Activated T-helper 9 cell treated with anti-CD3 and anti-CD28 coated beads, Interleukin-2, amount 50 U/mL, for 16 hours (primary cell): ENCODE results near the gene ARL11.
"Not testable (repeated sequence)": the region's sequence is repeated elsewhere in the genome, so short reads cannot be mapped to it uniquely, and the experiment has no call there.

Source experiments
- DNase-seq: peaks from one replicate; pipeline ENCODE4 v3.0.0-alpha.2; 2020; ENCODE audit warnings: low read depth

Gene ARL11

DNA sequence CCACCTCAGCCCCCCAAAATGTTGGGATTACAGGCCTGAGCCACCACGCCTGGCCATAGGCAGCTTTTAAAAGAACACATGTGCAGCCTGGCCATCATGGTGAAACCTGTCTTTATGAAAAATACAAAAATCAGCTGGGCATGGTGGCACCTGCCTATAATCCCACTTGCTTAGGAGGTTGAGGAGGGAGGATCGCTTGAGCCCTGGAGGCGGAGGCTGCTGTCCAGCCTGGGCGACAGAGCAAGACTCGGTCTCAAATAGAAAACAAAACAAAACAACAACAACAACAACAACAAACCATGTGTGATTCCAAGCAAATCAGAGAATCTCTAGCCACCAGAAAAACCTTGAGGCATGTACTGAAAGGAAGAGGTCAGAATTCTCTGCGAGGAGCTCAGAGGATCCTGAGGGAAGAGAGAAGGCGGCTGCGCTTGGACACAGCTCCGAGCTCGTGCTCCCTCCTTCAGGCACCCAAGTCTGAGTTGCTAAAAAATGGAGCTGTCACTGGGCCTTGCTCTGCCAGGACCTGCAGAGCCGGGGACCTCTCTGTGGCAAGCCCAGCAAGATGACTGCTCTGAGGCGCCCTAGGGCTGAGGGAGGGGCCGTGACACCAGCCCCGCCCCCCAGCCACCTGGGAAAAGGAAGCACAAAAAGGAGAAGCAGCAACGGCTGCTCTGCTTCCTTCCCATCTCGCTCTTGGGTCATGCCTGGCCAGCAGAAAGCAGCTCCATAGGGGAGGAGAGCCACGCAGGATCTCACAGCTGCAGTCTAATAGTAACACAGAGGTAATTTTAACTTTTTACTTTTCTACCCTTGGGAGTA lies at the start of gene ARL11:
TSS of gene ARL11 (plus strand) at position 677 of the 822 bp plus-strand sequence. CDS start 1,941 bp downstream, outside the sequence.
- DNase-seq, result peak; percentile 16

DNA sequence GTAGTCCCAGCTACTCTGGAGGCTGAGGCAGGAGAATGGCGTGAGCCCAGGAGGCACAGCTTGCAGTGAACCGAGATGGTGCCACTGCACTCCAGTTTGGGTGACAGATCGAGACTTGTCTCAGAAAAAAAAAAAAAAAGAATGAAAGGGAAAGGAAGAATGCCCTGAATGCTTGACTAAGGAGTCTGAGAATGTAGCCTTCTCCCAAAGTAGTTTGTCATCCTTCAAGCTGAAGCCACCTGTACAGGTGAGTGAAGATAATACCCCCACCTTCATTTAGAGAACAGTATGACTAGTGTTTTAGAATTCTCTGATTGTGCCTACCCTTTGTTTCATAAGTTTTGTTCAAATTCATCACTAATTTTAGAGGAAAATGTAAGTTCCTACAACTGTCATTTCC lies 48.8 kb upstream of the ARL11 start:
- no peak for DNase-seq

DNA sequence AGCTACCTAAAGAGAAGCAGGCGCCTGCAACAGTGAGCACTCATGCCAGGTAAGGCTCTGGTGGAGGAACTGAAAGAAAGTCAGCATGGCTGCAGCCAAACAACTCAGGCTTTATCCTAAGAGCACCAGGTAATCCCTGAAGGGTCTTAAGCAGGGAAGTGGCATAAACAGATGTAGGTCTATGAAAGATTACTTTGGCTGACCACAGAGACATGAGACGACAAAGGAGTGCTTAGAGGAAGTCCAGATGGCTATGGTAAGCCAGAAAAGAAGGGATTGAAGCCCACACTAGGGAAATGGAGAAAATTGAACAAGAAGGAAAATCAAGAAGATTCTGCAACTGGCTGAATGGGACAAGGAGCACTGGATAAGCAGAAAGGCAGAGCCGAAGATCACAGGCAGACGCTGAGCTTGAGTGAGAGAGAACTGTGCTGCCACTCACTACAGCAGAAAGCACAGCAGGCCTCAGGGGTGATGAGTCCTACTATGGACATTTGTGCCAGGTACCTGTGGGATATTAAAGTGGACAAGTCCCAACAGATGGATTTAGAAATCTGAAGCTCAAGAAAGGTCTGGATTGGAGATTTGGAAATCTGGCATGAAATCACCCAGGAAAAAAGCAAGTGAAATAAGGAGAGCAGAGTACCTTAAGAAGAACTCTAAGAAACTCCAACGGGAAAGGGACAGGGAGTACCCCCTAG lies 47.2 kb upstream of the ARL11 start:
- DNase-seq, result no peak

DNA sequence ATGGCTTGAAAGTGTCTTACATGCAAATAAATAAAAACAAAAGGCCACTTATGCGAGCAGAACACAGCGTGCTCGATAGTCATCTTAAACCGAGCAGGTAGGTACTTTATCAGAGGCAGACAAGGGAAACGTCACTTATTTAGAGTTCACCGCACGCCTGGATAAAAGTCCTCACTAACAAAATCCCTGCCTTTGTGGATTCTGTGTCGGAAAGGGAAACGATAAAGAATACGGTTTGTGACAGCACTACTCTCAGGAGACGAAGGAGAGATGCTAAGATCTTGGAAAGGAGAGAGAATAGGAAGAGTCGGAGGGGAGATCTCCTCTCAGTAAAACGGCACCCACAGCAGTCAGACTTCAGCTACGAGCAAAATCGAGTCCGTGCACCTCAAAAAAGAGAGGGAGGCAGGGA lies 43.5 kb upstream of the ARL11 start:
- no peak for DNase-seq

DNA sequence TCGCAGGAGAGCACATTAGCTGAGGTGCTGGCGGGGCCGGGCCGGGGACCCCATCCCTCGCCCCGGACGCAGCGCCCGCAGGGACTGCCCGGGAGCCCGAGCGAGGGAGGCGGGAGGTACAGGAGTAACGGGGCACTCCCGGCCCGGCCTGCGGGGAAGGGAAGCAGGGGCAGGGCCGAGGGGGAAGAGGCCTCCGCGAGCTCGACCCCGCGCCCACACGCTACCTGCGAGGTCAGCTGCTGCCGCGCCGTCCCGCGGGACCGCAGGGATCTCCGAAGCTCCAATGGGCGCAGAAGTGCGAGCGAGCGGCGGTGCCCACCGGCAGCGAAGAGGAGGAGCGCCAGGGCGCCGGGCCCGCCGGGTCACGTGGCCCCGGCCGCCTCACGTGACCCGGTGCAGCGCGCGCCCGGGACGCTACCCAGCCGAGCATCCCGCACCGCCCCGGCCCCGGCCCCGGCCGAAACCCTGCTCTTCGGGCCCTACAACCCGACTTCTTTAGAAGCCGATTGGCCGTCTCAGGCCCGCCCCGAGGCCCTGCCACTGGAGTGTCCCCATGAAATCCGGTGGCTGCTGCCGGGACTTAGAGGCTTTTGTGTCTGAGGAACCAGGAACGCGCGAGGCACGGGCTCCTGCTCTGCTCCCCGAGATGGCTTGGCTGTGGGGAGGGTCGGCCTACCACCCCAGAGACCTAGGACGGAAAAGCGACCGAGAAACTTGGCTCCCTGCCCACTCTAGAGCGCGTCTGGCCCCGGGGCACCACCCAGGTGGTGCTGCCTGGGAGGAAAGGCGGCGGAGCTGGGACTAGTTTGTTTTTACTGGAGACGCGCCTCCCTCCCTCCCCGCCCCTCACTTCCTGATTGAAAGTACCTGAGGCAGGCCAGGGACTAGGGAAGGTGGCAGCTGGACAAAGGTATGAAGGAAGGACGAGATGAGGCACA lies 42.8 kb upstream of the ARL11 start, which contains the start of gene RCBTB1:
TSS of gene RCBTB1 (minus strand) at position 339 of the 938 bp plus-strand sequence. CDS start 18,279 bp downstream, outside the sequence.
- peak; percentile 64 for DNase-seq

DNA sequence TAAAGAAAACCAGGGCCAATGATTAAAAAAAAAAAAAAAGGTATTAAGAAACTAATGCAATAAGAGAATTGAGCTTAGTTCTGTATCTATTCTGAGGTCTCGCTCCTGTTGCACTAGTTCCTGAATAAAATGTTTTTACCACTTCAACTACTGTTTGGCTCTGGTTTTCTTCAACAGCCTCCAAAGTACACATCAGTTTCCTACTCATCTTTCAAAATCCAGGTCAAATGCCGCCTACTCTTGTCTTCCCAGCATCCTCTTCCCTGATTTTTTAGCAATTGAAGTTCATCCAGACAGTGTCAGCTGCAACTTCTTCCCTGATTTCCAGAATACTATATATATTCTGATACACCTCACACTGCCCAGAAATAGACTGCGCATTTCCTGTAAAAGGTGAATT lies 41.6 kb upstream of the ARL11 start:
- no peak for DNase-seq

DNA sequence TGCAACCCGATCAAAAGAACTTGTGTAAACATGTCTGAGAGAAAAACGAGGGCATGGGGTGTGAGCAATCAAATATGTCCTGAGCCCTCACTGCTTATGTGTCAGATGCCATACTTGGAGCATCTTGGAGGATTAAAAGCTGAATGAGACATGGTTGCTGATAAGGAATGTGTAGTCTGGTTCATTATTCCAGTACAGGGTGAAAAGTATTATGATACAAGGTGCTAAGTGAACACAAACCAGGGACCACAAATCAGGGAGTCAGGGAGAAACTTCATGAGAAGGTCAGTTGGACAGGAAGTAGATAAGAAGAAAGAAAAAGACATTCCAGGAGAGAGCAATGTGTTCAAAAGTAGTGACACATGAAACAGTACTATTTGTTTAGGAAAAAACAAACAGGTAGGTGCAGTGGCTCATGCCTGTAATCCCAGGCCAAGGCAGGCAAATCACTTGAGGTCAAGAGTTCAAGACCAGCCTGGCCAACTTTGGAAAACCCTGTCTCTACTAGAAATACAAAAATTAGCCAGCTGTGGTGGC lies 40.9 kb upstream of the ARL11 start:
- DNase-seq, result no peak

DNA sequence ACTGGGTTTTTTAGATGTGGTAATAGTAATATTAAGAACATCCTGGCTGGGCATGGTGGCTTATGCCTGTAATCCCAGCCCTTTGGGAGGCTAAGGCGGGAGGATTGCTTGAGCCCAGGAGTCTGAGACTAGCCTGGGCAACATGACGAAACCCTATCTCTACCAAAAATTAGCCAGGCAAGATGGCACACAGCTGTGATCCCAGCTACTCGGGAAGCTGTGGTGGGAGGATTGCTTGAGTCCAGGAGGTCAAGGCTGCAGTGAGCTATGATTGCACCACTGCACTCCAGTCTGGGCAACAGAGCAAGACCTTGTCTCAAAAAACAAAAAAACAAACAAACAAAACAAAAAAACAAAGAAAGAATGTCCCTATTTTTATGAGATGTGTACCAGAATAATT lies 37.6 kb upstream of the ARL11 start:
- DNase-seq, result not testable (repeated sequence)

DNA sequence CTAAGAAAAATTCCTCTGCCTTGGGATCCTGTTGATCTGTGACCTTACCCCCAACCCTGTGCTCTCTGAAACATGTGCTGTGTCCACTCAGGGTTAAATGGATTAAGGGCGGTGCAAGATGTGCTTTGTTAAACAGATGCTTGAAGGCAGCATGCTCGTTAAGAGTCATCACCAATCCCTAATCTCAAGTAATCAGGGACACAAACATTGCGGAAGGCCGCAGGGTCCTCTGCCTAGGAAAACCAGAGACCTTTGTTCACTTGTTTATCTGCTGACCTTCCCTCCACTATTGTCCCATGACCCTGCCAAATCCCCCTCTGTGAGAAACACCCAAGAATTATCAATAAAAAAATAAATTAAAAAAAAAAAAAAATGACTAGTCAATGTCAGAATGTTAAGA lies 34.4 kb upstream of the ARL11 start:
- not testable (repeated sequence) for DNase-seq

DNA sequence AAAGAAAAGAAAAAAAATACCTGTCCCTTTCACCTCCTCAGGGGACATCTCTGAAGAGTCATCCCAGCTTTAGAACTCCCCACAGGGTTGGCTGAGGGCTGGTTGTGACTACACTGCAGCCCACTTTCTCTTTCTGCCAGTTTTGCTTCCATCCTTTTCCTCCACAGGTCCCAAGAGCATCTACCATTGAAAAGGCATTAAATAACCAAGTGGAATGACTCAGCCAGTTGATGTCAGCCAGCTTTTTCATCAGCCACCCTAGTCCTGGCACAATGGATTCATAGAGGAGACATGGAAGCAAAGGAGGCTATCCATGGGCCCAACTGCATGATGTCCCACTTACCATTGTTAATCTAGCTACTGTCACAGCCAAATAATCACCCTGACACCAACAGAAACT lies 33.7 kb upstream of the ARL11 start:
- DNase-seq, result no peak

DNA sequence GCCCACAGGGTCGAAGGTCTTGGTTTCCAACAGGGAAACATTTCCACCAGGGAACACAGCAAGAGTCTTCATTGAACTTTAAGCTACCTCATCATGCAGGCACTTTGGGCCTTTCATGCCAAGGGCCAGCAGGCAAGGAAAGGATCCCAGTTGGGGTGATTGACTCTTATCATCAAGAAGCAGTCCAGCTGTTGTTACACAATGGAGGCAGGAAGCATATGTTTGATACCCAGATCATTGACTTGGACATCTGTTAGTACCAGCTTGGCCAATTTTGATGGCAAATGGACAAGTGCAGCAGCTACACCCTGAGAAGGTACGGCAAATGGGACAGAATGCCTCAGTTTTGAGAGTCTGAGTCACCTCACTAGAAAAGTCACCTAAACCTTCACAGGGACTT lies 32.1 kb upstream of the ARL11 start:
- DNase-seq, result no peak

DNA sequence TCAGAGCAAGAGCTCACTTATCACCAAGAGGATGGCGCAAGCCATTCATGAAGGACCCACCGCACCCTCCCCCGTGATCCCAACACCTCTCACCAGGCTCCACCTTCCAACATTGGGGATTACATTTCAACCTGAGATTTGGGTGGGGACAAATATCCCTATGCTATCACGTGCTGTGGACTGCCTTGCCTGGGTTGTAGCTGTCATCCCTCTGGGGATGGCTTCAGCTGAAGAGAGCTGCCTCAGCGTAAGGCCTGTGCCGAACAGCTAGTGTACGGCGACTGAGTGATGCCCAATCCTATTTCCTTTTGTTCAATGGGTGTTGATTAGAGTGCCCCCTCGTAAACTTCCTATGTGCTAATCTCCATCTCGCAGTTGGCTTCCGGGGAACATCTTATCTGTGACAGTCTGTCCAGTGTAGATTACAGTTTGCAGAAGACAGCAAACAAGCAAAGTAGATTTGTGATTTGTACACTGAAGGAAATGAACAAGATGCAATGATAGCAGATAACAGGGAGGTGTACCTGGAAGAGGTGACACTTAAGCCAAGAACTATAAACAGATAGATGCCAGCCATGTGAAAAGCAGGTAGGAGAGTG lies 31.2 kb upstream of the ARL11 start:
- DNase-seq, result no peak

DNA sequence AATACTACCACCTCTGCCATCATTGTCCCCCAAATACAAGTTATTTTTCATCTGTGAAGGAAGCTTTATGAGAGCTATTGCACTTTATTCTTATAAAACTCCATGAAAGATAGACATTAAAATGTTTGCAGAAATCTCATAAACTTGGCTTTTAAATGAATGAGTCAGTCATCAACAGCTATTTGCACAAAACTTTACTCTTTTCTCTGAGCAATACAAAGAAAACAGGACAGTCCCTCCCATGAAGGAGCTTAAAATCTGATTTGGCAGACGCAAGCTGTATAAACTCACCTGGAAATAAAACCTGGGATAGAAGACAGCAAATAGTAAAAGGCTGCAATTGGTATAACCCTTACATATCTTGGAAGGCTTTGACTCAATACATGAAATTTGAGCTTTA lies 26.3 kb upstream of the ARL11 start:
- no peak for DNase-seq

DNA sequence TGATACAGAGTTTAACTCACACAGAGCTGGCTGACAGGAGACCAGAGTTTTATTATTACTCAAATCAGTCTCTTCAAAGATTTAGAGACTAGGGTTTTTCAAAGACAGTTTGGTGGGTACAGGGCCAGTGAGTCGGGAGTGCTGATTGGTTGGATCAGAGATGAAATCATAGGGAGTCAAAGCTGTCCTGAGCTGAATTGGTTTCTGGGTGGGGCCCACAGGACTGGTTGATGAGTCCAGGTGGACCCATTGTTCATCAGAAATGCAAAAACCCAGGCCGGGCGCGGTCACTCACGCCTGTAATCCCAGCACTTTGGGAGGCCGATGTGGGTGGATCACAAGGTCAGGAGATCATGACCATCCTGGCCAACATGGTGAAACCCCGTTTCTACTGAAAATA lies 25.7 kb upstream of the ARL11 start:
- not testable (repeated sequence) for DNase-seq

DNA sequence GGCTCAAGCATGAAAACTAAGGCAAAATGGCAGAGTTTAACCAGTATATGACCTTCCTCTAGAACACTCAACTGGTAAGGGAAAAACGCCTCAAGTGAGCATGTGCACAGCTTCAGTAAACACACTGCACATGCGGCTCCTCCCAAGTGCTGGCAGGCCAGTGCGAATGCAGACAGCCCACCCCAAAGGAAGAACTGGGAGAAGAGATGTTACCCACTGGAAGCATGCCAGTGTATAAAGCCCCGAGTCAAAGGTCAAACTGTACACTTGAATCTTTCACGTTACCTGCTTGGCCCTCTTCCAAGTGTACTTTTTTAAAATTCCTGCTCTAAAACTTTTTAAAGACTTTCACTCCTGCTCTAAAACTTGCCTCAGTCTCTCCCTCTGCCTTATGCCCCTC lies 23.7 kb upstream of the ARL11 start:
- no peak for DNase-seq

DNA sequence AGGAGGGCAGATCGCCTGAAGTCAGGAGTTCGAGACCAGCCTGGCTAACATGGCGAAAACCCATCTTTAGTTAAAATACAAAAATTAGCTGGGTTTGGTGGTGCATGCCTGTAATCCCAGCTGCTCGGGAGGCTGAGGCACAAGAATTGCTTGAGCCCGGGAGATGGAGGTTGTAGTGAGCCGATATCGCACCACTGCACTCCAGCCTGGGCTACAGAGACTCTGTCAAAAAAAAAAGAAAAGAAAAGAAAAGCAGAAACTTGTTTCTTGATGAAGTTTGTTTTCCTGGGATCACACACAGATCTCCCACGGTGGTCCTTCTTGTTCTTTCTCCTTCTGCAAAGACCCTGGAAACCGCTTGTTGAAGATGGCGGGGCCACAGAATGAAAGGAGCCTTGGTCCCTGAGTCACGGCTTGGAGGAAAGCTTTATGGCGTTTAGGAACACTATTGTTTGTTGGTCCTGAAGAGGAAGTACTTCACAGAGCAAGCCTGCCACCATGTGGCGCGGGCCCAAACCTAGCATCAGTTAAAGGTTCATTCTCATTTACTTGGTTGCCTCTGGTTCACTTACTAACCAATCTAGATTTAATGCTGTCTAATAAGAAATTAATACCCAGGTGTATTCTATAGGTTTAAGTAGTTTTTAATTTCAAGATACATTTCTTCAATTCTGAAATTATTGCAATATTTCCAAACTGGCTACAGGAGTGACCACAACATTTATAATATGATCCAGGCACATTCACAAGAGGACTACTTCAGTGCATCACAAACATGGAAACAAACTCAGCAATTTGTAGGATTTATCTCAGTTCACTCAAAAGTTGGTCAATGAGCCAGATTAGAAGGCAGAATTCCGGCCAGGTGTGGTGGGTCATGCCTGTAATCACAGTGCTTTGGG lies 21.3 kb upstream of the ARL11 start:
- DNase-seq, result peak; percentile 69

DNA sequence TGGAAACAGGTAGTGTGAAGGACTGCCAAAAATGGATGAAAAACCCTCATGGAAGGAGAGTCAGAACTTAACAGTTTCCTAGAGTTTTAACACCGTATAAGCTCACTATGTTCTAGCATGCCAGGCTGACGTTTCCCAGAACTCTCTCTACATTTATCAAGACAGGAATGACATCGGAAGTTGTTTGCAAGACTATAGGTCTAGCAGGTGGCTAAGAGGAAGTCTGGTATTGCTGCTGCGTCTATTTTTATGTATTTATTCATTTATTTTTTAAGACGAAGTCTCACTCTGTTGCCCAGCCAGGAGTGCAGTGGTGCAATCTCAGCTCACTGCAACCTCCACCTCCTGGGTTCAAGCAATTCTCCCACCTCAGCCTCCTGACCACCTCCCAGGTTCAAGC lies 20.5 kb upstream of the ARL11 start:
- no peak for DNase-seq

DNA sequence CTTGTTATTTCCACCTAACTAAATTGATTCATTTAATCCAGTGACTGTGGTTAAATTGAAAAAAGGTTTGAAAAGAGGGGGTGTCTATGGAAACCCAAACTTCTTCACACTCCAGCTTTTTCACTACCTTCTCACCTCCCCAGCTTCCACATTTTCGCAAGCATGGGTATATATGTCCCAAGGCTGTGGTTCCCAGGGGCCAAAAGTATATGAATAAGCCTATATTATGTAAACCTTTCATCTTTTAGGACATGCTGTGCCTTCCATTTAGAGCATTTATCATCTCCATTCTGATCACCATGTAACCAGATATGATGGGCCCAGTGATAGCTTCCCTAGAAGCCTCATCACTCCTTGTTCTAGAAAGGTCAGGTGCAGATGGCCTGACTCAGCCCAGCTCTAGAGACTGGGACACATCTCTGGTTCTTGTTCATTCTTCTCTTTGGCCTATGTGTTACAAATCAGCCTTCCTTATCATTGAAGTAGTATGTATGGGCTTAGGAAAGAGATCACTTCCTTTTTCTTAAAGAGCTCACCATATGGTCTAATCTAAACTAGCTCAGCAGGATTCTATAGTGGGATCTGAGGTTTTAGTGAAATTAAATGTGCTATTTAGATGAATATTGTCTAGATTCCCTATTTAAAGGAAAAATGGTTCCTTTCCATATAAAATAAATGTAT lies 19.5 kb upstream of the ARL11 start:
- DNase-seq, result no peak

DNA sequence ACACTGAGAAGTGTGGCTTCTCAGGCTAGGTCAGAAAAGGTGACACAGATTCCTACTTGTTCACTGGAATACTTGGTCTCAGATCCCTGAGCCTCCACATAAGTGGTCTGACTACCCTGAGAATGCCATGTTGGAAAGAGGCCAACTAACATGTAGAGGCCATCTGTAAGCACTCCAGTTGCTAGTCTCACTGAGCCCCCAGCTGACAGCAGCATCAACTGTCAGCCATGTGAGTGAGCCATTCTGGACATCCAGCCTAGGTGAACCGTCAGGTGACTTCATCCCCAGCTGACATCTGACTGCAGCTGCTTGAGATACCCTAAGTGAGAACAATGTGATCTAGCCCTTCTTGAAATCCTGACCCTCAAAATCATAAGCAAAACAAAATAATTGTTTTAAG lies 18.1 kb upstream of the ARL11 start:
- no peak for DNase-seq

DNA sequence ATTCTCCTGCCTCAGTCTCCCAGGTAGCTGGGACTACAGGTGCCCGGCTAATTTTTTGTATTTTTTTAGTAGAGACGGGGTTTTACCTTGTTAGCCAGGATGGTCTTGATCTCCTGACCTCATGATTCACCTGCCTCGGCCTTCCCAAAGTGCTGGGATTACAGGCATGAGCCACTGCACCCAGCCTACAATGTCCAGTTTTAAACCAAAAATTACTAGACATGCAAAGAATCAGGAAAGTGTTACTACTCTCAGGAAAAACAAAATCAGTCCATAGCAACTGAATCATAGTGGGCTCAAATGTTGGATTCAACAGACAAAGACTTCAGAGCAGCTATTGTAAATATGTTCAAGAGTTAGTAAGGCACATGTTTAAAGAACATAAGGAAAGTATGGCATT lies 16.3 kb upstream of the ARL11 start:
- DNase-seq, result not testable (repeated sequence)
